Retinal pigment epithelial cell (primary cell): ENCODE results near the gene KRT7.

Source experiments
- DNase-seq: peaks from one replicate; pipeline ENCODE4 v3.0.0-alpha.2; 2010; ENCODE audit warnings: low read depth
- H3K4me3 ChIP-seq: 2 replicates; pipeline ENCODE4 v1.5.1; 2011; ENCODE audit warnings: mild to moderate bottlenecking, low read length, control low read depth, moderate library complexity
- CTCF ChIP-seq: conservative IDR thresholded peaks from 2 replicates; pipeline ENCODE4 v1.5.1; 2011; ENCODE audit warnings: low read depth, low read length, control low read depth, inconsistent platforms

The KRT7 gene

GRCh38 chr12:52226446-52226845 is 6.6 kb upstream of the KRT7 start:
- no peak for DNase-seq
- no peak for TF ChIP-seq CTCF
- H3K4me3 ChIP-seq: no peak overlapping the region

- no peak overlapping the region for H3K4me3 ChIP-seq
- TF ChIP-seq CTCF: no peak
- DNase-seq: no peak
These were observed 5.4 kb upstream of the KRT7 start for GRCh38 chr12:52227606-52228166.

GRCh38 chr12:52228366-52228765 is 4.7 kb upstream of the KRT7 start:
- DNase-seq: no peak
- H3K4me3 ChIP-seq: no peak overlapping the region
- TF ChIP-seq CTCF: no peak

- DNase-seq: no peak
- no peak for TF ChIP-seq CTCF
These were observed 4.1 kb upstream of the KRT7 start for GRCh38 chr12:52228931-52229330.

GRCh38 chr12:52229836-52230343 is 3.2 kb upstream of the KRT7 start:
- H3K4me3 ChIP-seq: no peak overlapping the region
- TF ChIP-seq CTCF: no peak

More at GRCh38 chr12:52228931-52229330, 4.1 kb upstream of the KRT7 start:
- no peak overlapping the region for H3K4me3 ChIP-seq

GRCh38 chr12:52230364-52231281 is 2.4 kb upstream of the KRT7 start:
- no peak for TF ChIP-seq CTCF
- DNase-seq: peak; percentile 87
- H3K4me3 ChIP-seq: peak overlapping the region; percentile 1

More at GRCh38 chr12:52229836-52230343, 3.2 kb upstream of the KRT7 start:
- no peak for DNase-seq
